MCF 10A (cell line): Measurements from ENCODE around the gene HEATR1. TPM values are rescaled to one million over a fixed set of nuclear protein-coding genes. Genes with fewer than 3 reads are reported as not detected.

Experiments
- BruUV-seq: library from RNA; stranded (reverse); fragments of 400-500 nt; replicated peaks from 2 replicates; lab custom pipeline; 2021; lab: Mats Ljungman, UMichigan
- CTCF ChIA-PET: fragments of 300-600 bp; sonication (Branson Sonifier 250); formaldehyde crosslinking; extraction: SDS; loops from one replicate; lab custom pipeline; 2021; ENCODE audit warnings: antibody characterized with exemption, inconsistent platforms; lab: Yijun Ruan, JAX
- POLR2A ChIA-PET: fragments of 300-600, 350-650 bp; sonication (Branson Sonifier 250); formaldehyde crosslinking; extraction: SDS; loops from one replicate; lab custom pipeline; 2020; ENCODE audit warnings: antibody characterized with exemption, inconsistent platforms; lab: Yijun Ruan, JAX
- DNase-seq: peaks from one replicate; pipeline ENCODE4 v3.0.0-alpha.2; 2018; ENCODE audit not compliant: unreplicated experiment
- H3K27ac Mint-ChIP-seq: one replicate; pipeline ENCODE4 v1.8.0; 2022; ENCODE audit warnings: mild to moderate bottlenecking, low read depth, mixed read lengths; ENCODE audit not compliant: unreplicated experiment
- H3K27me3 Mint-ChIP-seq: one replicate; pipeline ENCODE4 v1.8.0; 2022; ENCODE audit warnings: mixed read lengths; ENCODE audit not compliant: insufficient read depth, unreplicated experiment
- H3K36me3 Mint-ChIP-seq: one replicate; pipeline ENCODE4 v1.8.0; 2022; ENCODE audit warnings: mild to moderate bottlenecking, moderate library complexity, mixed read lengths; ENCODE audit not compliant: insufficient read depth, unreplicated experiment
- H3K4me1 Mint-ChIP-seq: one replicate; pipeline ENCODE4 v1.8.0; 2022; ENCODE audit warnings: mixed read lengths; ENCODE audit not compliant: insufficient read depth, unreplicated experiment
- H3K4me3 Mint-ChIP-seq: one replicate; pipeline ENCODE4 v1.8.0; 2022; ENCODE audit warnings: mild to moderate bottlenecking, moderate library complexity, mixed read lengths; ENCODE audit not compliant: unreplicated experiment
- H3K9me3 Mint-ChIP-seq: one replicate; pipeline ENCODE4 v1.8.0; 2022; ENCODE audit warnings: mixed read lengths; ENCODE audit not compliant: unreplicated experiment
- CTCF ChIP-seq: fragments of 200-600 bp; IDR thresholded peaks from one replicate; pipeline ENCODE4 v1.8.0; 2022; ENCODE audit warnings: antibody characterized with exemption, mild to moderate bottlenecking; ENCODE audit not compliant: unreplicated experiment
- intact Hi-C: fragments of 100-400 bp; cut with micrococcal nuclease; formaldehyde crosslinking; loops from 2 replicates; pipeline ENCODE4 v1.14.1; 2022
- total RNA-seq: library from RNA; stranded (reverse); gene quantifications from 2 replicates; pipeline ENCODE4 v1.2.3, GENCODE V29; 2022

The HEATR1 gene
- total RNA-seq, 1 experiment from 2014 or later: 128 TPM

GRCh38 chr1:236558846-236559245, 45.5 kb downstream of the HEATR1 start:
- ChIA-PET CTCF (interaction anchor here (0.5 to 1.9 kb wide), 11 partner anchors 9 to 629 kb away, joined by 3 to 7 read pairs (median 3); no protein-coding TSS in a partner anchor), POLR2A (interaction anchor here (1.0 to 2.0 kb wide), 5 partner anchors 8 to 45 kb away, joined by 3 to 9 read pairs (median 4); partner anchors contain the start of gene HEATR1)
- no peak for TF ChIP-seq CTCF
- no peaks in the 10 kb centered on the region for H3K4me1 Mint-ChIP-seq
- no peaks in the 10 kb centered on the region for H3K9me3 Mint-ChIP-seq
- intact Hi-C loops: no loop called here
- no peak for DNase-seq
- no peak overlapping the region for H3K4me3 Mint-ChIP-seq
- no TSS peak for BruUV-seq
- H3K27ac Mint-ChIP-seq: no peak overlapping the region
- H3K36me3 Mint-ChIP-seq: peaks cover 93% of the 10 kb centered on the region
- no peaks in the 10 kb centered on the region for H3K27me3 Mint-ChIP-seq

GRCh38 chr1:236558081-236558480, 46.2 kb downstream of the HEATR1 start:
- BruUV-seq: no TSS peak
- peaks cover 93% of the 10 kb centered on the region for H3K36me3 Mint-ChIP-seq

GRCh38 chr1:236556606-236557005, 47.7 kb downstream of the HEATR1 start:
- POLR2A ChIA-PET: no interaction called here
- Mint-ChIP-seq H3K9me3 (no peaks in the 10 kb centered on the region), H3K4me1 (no peaks in the 10 kb centered on the region), H3K4me3 (no peak overlapping the region), H3K27me3 (no peaks in the 10 kb centered on the region), H3K36me3 (peaks cover 96% of the 10 kb centered on the region), H3K27ac (peak overlapping the region; percentile 73)
- no TSS peak for BruUV-seq
- DNase-seq: no peak
- TF ChIP-seq CTCF: no peak
- intact Hi-C loops: no loop called here
- CTCF ChIA-PET: no interaction called here

More at GRCh38 chr1:236558081-236558480, 46.2 kb downstream of the HEATR1 start:
- H3K27me3 Mint-ChIP-seq: no peaks in the 10 kb centered on the region
- CTCF ChIA-PET: interaction anchor here (0.5 to 1.9 kb wide), 9 partner anchors 9 to 454 kb away, joined by 3 to 7 read pairs (median 3); no protein-coding TSS in a partner anchor
- intact Hi-C loops: no loop called here
- H3K9me3 Mint-ChIP-seq: no peaks in the 10 kb centered on the region
- H3K4me1 Mint-ChIP-seq: no peaks in the 10 kb centered on the region
- no peak overlapping the region for H3K27ac Mint-ChIP-seq
- no peak overlapping the region for H3K4me3 Mint-ChIP-seq
- no peak for TF ChIP-seq CTCF
- POLR2A ChIA-PET: interaction anchor here (1.8 to 2.0 kb wide), 2 partner anchors 9 to 46 kb away, joined by 6 to 9 read pairs; partner anchors contain the start of gene HEATR1
- DNase-seq: no peak

- intact Hi-C loops: no loop called here
- H3K4me1 Mint-ChIP-seq: no peaks in the 10 kb centered on the region
- H3K9me3 Mint-ChIP-seq: no peaks in the 10 kb centered on the region
- BruUV-seq: no TSS peak
- ChIA-PET CTCF (no interaction called here), POLR2A (interaction anchor here (0.9 to 1.2 kb wide), 2 partner anchors 15 to 38 kb away, joined by 3 read pairs; no protein-coding TSS in a partner anchor)
- TF ChIP-seq CTCF: no peak
- no peaks in the 10 kb centered on the region for H3K27me3 Mint-ChIP-seq
- DNase-seq: no peak
- peaks cover 100% of the 10 kb centered on the region for H3K36me3 Mint-ChIP-seq
- H3K27ac Mint-ChIP-seq: peak overlapping the region; percentile 21
- no peak overlapping the region for H3K4me3 Mint-ChIP-seq
These were observed 50.9 kb downstream of the HEATR1 start for GRCh38 chr1:236553370-236553769.
